ENCODE data around the gene DMD. TPM values are rescaled to one million over a fixed set of nuclear protein-coding genes. Genes with fewer than 3 reads are reported as not detected.

DMD gene
- total RNA-seq, 5 donors from 2014 or later (not counting 1 experiment from before 2014, with no cell fraction given): 0.73 to 1.6 (median 0.88) TPM; not detected in 1

- ChIA-PET CTCF (no interaction called here), POLR2A (no interaction called here)
- Mint-ChIP-seq H3K9me3 (peaks cover 0 to 5% (median 0%) of the 10 kb centered on the region in 3 donors), H3K4me1 (no peaks in the 10 kb centered on the region), H3K4me3 (no peak overlapping the region), H3K36me3 (no peaks in the 10 kb centered on the region), H3K27ac (no peak overlapping the region), H3K27me3 (no peaks in the 10 kb centered on the region)
- Histone ChIP-seq H3K4me1 (ENCODE audit: control insufficient read depth in 1 of 2, extremely low read depth in 1 of 2, insufficient read depth in 2 of 2, low read length in 2 of 2) (no peaks in the 10 kb centered on the region), H3K4me3 (ENCODE audit: control insufficient read depth in 1 of 2, extremely low read depth in 1 of 2, low read length in 1 of 2) (no peak overlapping the region), H3K27me3 (replicated peaks in 1 of 2; ENCODE audit: control insufficient read depth in 2 of 2, extremely low read depth in 1 of 2, insufficient read depth in 2 of 2, low read length in 1 of 2) (no peaks in the 10 kb centered on the region), H3K27ac (ENCODE audit: low read length) (no peak overlapping the region), H3K36me3 (ENCODE audit: control insufficient read depth in 2 of 2, extremely low read depth in 1 of 2, insufficient read depth in 1 of 2, low read length in 1 of 2) (no peaks in the 10 kb centered on the region), H3K9me3 (no peaks in the 10 kb centered on the region)
- no CpG with 5 or more reads among the region's 3 CpGs for WGBS (ENCODE audit: insufficient coverage)
- ATAC-seq (replicated peaks in 1 of 4) (no peak), DNase-seq (no peak)
Observed at GRCh38 chrX:32642283-32642682, 569.1 kb downstream of the DMD start.

- POLR2A ChIA-PET: no interaction called here
- ATAC-seq (replicated peaks in 1 of 4): no peak
- H3K9me3 ChIP-seq: no peaks in the 10 kb centered on the region
Observed at GRCh38 chrX:32618154-32618553, 593.2 kb downstream of the DMD start.

GRCh38 chrX:32614707-32615106 is 596.6 kb downstream of the DMD start:
- Histone ChIP-seq H3K4me1 (ENCODE audit: control insufficient read depth in 1 of 2, extremely low read depth in 1 of 2, insufficient read depth in 2 of 2, low read length in 2 of 2) (no peaks in the 10 kb centered on the region), H3K27me3 (replicated peaks in 1 of 2; ENCODE audit: control insufficient read depth in 2 of 2, extremely low read depth in 1 of 2, insufficient read depth in 2 of 2, low read length in 1 of 2) (no peaks in the 10 kb centered on the region), H3K9me3 (no peaks in the 10 kb centered on the region), H3K4me3 (ENCODE audit: control insufficient read depth in 1 of 2, extremely low read depth in 1 of 2, low read length in 1 of 2) (no peak overlapping the region), H3K27ac (ENCODE audit: low read length) (no peak overlapping the region), H3K36me3 (ENCODE audit: control insufficient read depth in 2 of 2, extremely low read depth in 1 of 2, insufficient read depth in 1 of 2, low read length in 1 of 2) (no peaks in the 10 kb centered on the region)
- ATAC-seq (replicated peaks in 1 of 4) (no peak), DNase-seq (no peak)
- CTCF ChIA-PET: no interaction called here
- no peak overlapping the region for H3K4me3 Mint-ChIP-seq
- no peak overlapping the region for H3K27ac Mint-ChIP-seq
- no peaks in the 10 kb centered on the region for H3K36me3 Mint-ChIP-seq
- H3K9me3 Mint-ChIP-seq: peaks cover 0 to 12% (median 8%) of the 10 kb centered on the region in 3 donors
- no peaks in the 10 kb centered on the region for H3K4me1 Mint-ChIP-seq
- no CpG with 5 or more reads among the region's 2 CpGs for WGBS (ENCODE audit: insufficient coverage)
- H3K27me3 Mint-ChIP-seq: no peaks in the 10 kb centered on the region
- POLR2A ChIA-PET: no interaction called here

More at GRCh38 chrX:32618154-32618553, 593.2 kb downstream of the DMD start:
- H3K4me1 ChIP-seq (ENCODE audit: control insufficient read depth in 1 of 2, extremely low read depth in 1 of 2, insufficient read depth in 2 of 2, low read length in 2 of 2): no peaks in the 10 kb centered on the region
- H3K36me3 Mint-ChIP-seq: no peaks in the 10 kb centered on the region
- no peak overlapping the region for H3K4me3 ChIP-seq (ENCODE audit: control insufficient read depth in 1 of 2, extremely low read depth in 1 of 2, low read length in 1 of 2)
- no peak for DNase-seq
- H3K36me3 ChIP-seq (ENCODE audit: control insufficient read depth in 2 of 2, extremely low read depth in 1 of 2, insufficient read depth in 1 of 2, low read length in 1 of 2): no peaks in the 10 kb centered on the region
- H3K27ac Mint-ChIP-seq: no peak overlapping the region
- peaks cover 0 to 13% (median 8%) of the 10 kb centered on the region in 3 donors for H3K9me3 Mint-ChIP-seq
- no peaks in the 10 kb centered on the region for H3K4me1 Mint-ChIP-seq
- H3K27me3 Mint-ChIP-seq: no peaks in the 10 kb centered on the region
- H3K4me3 Mint-ChIP-seq: no peak overlapping the region
- WGBS (ENCODE audit: insufficient coverage): no CpG with 5 or more reads among the region's 5 CpGs
- H3K27me3 ChIP-seq (replicated peaks in 1 of 2; ENCODE audit: control insufficient read depth in 2 of 2, extremely low read depth in 1 of 2, insufficient read depth in 2 of 2, low read length in 1 of 2): no peaks in the 10 kb centered on the region
- no peak overlapping the region for H3K27ac ChIP-seq (ENCODE audit: low read length)
- CTCF ChIA-PET: no interaction called here

GRCh38 chrX:32599156-32599555 is 612.2 kb downstream of the DMD start:
- Histone ChIP-seq H3K4me3 (ENCODE audit: control insufficient read depth in 1 of 2, extremely low read depth in 1 of 2, low read length in 1 of 2) (no peak overlapping the region), H3K36me3 (ENCODE audit: control insufficient read depth in 2 of 2, extremely low read depth in 1 of 2, insufficient read depth in 1 of 2, low read length in 1 of 2) (no peaks in the 10 kb centered on the region), H3K9me3 (no peaks in the 10 kb centered on the region), H3K27ac (ENCODE audit: low read length) (no peak overlapping the region), H3K27me3 (replicated peaks in 1 of 2; ENCODE audit: control insufficient read depth in 2 of 2, extremely low read depth in 1 of 2, insufficient read depth in 2 of 2, low read length in 1 of 2) (no peaks in the 10 kb centered on the region), H3K4me1 (ENCODE audit: control insufficient read depth in 1 of 2, extremely low read depth in 1 of 2, insufficient read depth in 2 of 2, low read length in 2 of 2) (no peaks in the 10 kb centered on the region)
- WGBS (ENCODE audit: insufficient coverage): no CpG with 5 or more reads among the region's 4 CpGs
- Mint-ChIP-seq H3K4me1 (no peaks in the 10 kb centered on the region), H3K9me3 (peaks cover 0 to 13% (median 0%) of the 10 kb centered on the region in 3 donors), H3K27me3 (peaks cover 0 to 4% of the 10 kb centered on the region in 2 donors), H3K4me3 (no peak overlapping the region), H3K27ac (no peak overlapping the region), H3K36me3 (no peaks in the 10 kb centered on the region)
- ChIA-PET CTCF (no interaction called here), POLR2A (no interaction called here)
- ATAC-seq (replicated peaks in 1 of 4): no peak
- no peak for DNase-seq

GRCh38 chrX:32598707-32599106 is 612.6 kb downstream of the DMD start:
- Mint-ChIP-seq H3K4me1 (no peaks in the 10 kb centered on the region), H3K9me3 (peaks cover 0 to 12% (median 0%) of the 10 kb centered on the region in 3 donors), H3K27me3 (peaks cover 0 to 4% of the 10 kb centered on the region in 2 donors), H3K27ac (no peak overlapping the region), H3K4me3 (no peak overlapping the region), H3K36me3 (no peaks in the 10 kb centered on the region)
- ATAC-seq (replicated peaks in 1 of 4) (no peak), DNase-seq (no peak)
- POLR2A ChIA-PET: no interaction called here
- Histone ChIP-seq H3K27ac (ENCODE audit: low read length) (no peak overlapping the region), H3K36me3 (ENCODE audit: control insufficient read depth in 2 of 2, extremely low read depth in 1 of 2, insufficient read depth in 1 of 2, low read length in 1 of 2) (no peaks in the 10 kb centered on the region), H3K9me3 (no peaks in the 10 kb centered on the region), H3K4me3 (ENCODE audit: control insufficient read depth in 1 of 2, extremely low read depth in 1 of 2, low read length in 1 of 2) (no peak overlapping the region), H3K4me1 (ENCODE audit: control insufficient read depth in 1 of 2, extremely low read depth in 1 of 2, insufficient read depth in 2 of 2, low read length in 2 of 2) (no peaks in the 10 kb centered on the region), H3K27me3 (replicated peaks in 1 of 2; ENCODE audit: control insufficient read depth in 2 of 2, extremely low read depth in 1 of 2, insufficient read depth in 2 of 2, low read length in 1 of 2) (no peaks in the 10 kb centered on the region)
- no CpG with 5 or more reads among the region's 4 CpGs for WGBS (ENCODE audit: insufficient coverage)
- CTCF ChIA-PET: no interaction called here

GRCh38 chrX:32597777-32598176 is 613.6 kb downstream of the DMD start:
- H3K27me3 Mint-ChIP-seq: peaks cover 0 to 3% of the 10 kb centered on the region in 2 donors
- no peak overlapping the region for H3K4me3 Mint-ChIP-seq
- Histone ChIP-seq H3K9me3 (no peaks in the 10 kb centered on the region), H3K4me1 (ENCODE audit: control insufficient read depth in 1 of 2, extremely low read depth in 1 of 2, insufficient read depth in 2 of 2, low read length in 2 of 2) (no peaks in the 10 kb centered on the region), H3K27ac (ENCODE audit: low read length) (no peak overlapping the region), H3K27me3 (replicated peaks in 1 of 2; ENCODE audit: control insufficient read depth in 2 of 2, extremely low read depth in 1 of 2, insufficient read depth in 2 of 2, low read length in 1 of 2) (no peaks in the 10 kb centered on the region), H3K36me3 (ENCODE audit: control insufficient read depth in 2 of 2, extremely low read depth in 1 of 2, insufficient read depth in 1 of 2, low read length in 1 of 2) (no peaks in the 10 kb centered on the region), H3K4me3 (ENCODE audit: control insufficient read depth in 1 of 2, extremely low read depth in 1 of 2, low read length in 1 of 2) (no peak overlapping the region)
- no peaks in the 10 kb centered on the region for H3K36me3 Mint-ChIP-seq
- ChIA-PET CTCF (no interaction called here), POLR2A (no interaction called here)
- DNase-seq (no peak), ATAC-seq (replicated peaks in 1 of 4) (no peak)
- no CpG with 5 or more reads among the region's 4 CpGs for WGBS (ENCODE audit: insufficient coverage)
- H3K27ac Mint-ChIP-seq: no peak overlapping the region
- peaks cover 0 to 11% (median 0%) of the 10 kb centered on the region in 3 donors for H3K9me3 Mint-ChIP-seq
- no peaks in the 10 kb centered on the region for H3K4me1 Mint-ChIP-seq

- H3K9me3 Mint-ChIP-seq: peaks cover 0 to 8% (median 0%) of the 10 kb centered on the region in 3 donors
- Histone ChIP-seq H3K9me3 (no peaks in the 10 kb centered on the region), H3K36me3 (ENCODE audit: control insufficient read depth in 2 of 2, extremely low read depth in 1 of 2, insufficient read depth in 1 of 2, low read length in 1 of 2) (no peaks in the 10 kb centered on the region), H3K4me3 (ENCODE audit: control insufficient read depth in 1 of 2, extremely low read depth in 1 of 2, low read length in 1 of 2) (no peak overlapping the region), H3K4me1 (ENCODE audit: control insufficient read depth in 1 of 2, extremely low read depth in 1 of 2, insufficient read depth in 2 of 2, low read length in 2 of 2) (no peaks in the 10 kb centered on the region), H3K27ac (ENCODE audit: low read length) (no peak overlapping the region), H3K27me3 (replicated peaks in 1 of 2; ENCODE audit: control insufficient read depth in 2 of 2, extremely low read depth in 1 of 2, insufficient read depth in 2 of 2, low read length in 1 of 2) (no peaks in the 10 kb centered on the region)
- 90% methylated on average over 2 of the region's 7 CpGs for WGBS (ENCODE audit: insufficient coverage)
- ChIA-PET POLR2A (no interaction called here), CTCF (no interaction called here)
- no peaks in the 10 kb centered on the region for H3K36me3 Mint-ChIP-seq
- H3K4me3 Mint-ChIP-seq: no peak overlapping the region
- no peak overlapping the region for H3K27ac Mint-ChIP-seq
- H3K4me1 Mint-ChIP-seq: no peaks in the 10 kb centered on the region
- no peaks in the 10 kb centered on the region for H3K27me3 Mint-ChIP-seq
- DNase-seq (no peak), ATAC-seq (replicated peaks in 1 of 4) (no peak)
Observed at GRCh38 chrX:32592786-32593185, 618.6 kb downstream of the DMD start.
